OCI-LY3 (cell line): Measurements from ENCODE around the gene FSCN2.

Experiments used
- H2AFZ ChIP-seq: fragments of 200-600, 300-600 bp; shearing (Covaris generic); 2 replicates; pipeline ENCODE4 v1.6.0; 2014; ENCODE audit warnings: antibody characterized with exemption, low read depth, low read length
- H3K27ac ChIP-seq: fragments of 200-600, 300-600 bp; sonication (generic); 2 replicates; pipeline ENCODE4 v1.5.1; 2014; ENCODE audit warnings: mild to moderate bottlenecking, low read length, moderate library complexity, mixed read lengths
- H3K27me3 ChIP-seq: fragments of 200-600, 300-600 bp; sonication (generic); 2 replicates; pipeline ENCODE4 v1.6.1; 2014; ENCODE audit warnings: low read depth, low read length, mixed read lengths
- H3K36me3 ChIP-seq: fragments of 200-600, 300-600 bp; sonication (generic); replicated peaks from 2 replicates; pipeline ENCODE3; 2014; ENCODE audit warnings: low read depth, low read length, mixed read lengths
- H3K4me1 ChIP-seq: fragments of 300-600, 200-600 bp; sonication (generic); 2 replicates; pipeline ENCODE4 v1.6.1; 2014; ENCODE audit warnings: low read length, mixed read lengths
- H3K4me2 ChIP-seq: fragments of 200-600, 300-600 bp; sonication (generic); 2 replicates; pipeline ENCODE4 v1.6.1; 2014; ENCODE audit warnings: low read length, mixed read lengths
- H3K4me3 ChIP-seq: fragments of 300-600, 200-600 bp; sonication (generic); 2 replicates; pipeline ENCODE4 v1.5.1; 2014; ENCODE audit warnings: antibody characterized with exemption, mild to moderate bottlenecking, low read length, moderate library complexity
- H3K79me2 ChIP-seq: fragments of 300-600, 200-600 bp; shearing (Covaris generic); 2 replicates; pipeline ENCODE4 v1.6.1; 2014; ENCODE audit warnings: mild to moderate bottlenecking, low read length, mixed read lengths
- H3K9ac ChIP-seq: fragments of 300-600, 200-600 bp; shearing (Covaris generic); 2 replicates; pipeline ENCODE4 v1.6.0; 2014; ENCODE audit warnings: mild to moderate bottlenecking, low read length, moderate library complexity
- H3K9me3 ChIP-seq: fragments of 200-600, 300-600 bp; shearing (Covaris generic); 2 replicates; pipeline ENCODE4 v1.6.1; 2014; ENCODE audit warnings: low read length, mixed read lengths; ENCODE audit not compliant: insufficient read depth
- H4K20me1 ChIP-seq: fragments of 200-600, 300-600 bp; sonication (generic); 2 replicates; pipeline ENCODE4 v1.6.1; 2016; ENCODE audit warnings: low read length, mixed read lengths; ENCODE audit not compliant: insufficient read depth
- EZH2phosphoT487 ChIP-seq: fragments of 200-600 bp; shearing (Covaris generic); IDR thresholded peaks from 2 replicates; pipeline ENCODE4 v1.6.1; 2018; ENCODE audit warnings: antibody characterized with exemption, mixed run types, low read depth
- TF ChIP-seq, protein P1 (sequence below): fragments of 200-600, 300-600 bp; sonication (generic); IDR thresholded peaks from 2 replicates; pipeline ENCODE4 v1.5.1; 2014; ENCODE audit warnings: antibody characterized with exemption, low read length, low read depth

FSCN2 gene

DNA sequence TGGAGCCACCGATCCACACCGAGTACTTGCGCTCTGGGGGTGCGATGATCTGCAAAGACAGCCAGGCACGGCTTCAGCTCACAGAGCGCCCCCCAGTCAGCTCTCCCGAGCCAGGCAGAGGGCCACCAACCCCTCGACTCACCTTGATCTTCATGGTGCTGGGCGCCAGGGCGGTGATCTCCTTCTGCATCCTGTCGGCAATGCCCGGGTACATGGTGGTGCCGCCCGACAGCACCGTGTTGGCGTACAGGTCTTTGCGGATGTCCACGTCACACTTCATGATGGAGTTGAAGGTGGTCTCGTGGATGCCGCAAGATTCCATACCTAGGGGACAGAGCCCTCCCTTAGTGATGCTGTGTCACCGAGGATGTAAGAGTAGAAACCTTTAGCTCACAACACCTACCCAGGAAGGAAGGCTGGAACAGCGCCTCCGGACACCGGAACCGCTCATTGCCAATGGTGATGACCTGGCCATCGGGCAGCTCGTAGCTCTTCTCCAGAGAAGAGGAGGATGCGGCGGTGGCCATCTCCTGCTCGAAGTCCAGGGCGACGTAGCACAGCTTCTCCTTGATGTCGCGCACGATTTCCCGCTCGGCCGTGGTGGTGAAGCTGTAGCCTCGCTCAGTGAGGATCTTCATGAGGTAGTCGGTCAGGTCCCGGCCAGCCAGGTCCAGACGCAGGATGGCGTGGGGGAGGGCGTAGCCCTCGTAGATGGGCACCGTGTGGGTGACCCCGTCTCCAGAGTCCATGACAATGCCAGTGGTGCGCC is 17.2 kb upstream of the FSCN2 start:
- Histone ChIP-seq H4K20me1 (peaks cover 38% of the 10 kb centered on the region), H3K36me3 (peaks cover 40% of the 10 kb centered on the region), H3K9me3 (no peaks in the 10 kb centered on the region), H3K27me3 (no peaks in the 10 kb centered on the region), H3K79me2 (peaks cover 39% of the 10 kb centered on the region), H2AFZ (no peak overlapping the region), H3K4me2 (peak overlapping the region; percentile 96), H3K4me3 (peak overlapping the region; percentile 99), H3K27ac (peak overlapping the region; percentile 72), H3K4me1 (peaks cover 25% of the 10 kb centered on the region), H3K9ac (peak overlapping the region; percentile 94)
- no peak for TF ChIP-seq EZH2phosphoT487
- TF ChIP-seq, protein P1, sequence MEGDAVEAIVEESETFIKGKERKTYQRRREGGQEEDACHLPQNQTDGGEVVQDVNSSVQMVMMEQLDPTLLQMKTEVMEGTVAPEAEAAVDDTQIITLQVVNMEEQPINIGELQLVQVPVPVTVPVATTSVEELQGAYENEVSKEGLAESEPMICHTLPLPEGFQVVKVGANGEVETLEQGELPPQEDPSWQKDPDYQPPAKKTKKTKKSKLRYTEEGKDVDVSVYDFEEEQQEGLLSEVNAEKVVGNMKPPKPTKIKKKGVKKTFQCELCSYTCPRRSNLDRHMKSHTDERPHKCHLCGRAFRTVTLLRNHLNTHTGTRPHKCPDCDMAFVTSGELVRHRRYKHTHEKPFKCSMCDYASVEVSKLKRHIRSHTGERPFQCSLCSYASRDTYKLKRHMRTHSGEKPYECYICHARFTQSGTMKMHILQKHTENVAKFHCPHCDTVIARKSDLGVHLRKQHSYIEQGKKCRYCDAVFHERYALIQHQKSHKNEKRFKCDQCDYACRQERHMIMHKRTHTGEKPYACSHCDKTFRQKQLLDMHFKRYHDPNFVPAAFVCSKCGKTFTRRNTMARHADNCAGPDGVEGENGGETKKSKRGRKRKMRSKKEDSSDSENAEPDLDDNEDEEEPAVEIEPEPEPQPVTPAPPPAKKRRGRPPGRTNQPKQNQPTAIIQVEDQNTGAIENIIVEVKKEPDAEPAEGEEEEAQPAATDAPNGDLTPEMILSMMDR, result no peak

DNA sequence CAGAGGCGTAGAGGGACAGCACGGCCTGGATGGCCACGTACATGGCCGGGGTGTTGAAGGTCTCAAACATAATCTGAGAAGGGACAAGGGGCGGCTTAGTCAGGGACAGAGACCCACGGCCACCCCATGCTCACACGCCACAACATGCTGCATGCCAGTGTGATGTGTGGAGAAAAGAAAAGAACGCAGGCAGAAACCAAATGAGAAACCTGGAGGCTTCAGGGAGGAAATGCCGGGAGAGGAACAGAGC is 16.7 kb upstream of the FSCN2 start:
- H3K27ac ChIP-seq, result peak overlapping the region; percentile 72

DNA sequence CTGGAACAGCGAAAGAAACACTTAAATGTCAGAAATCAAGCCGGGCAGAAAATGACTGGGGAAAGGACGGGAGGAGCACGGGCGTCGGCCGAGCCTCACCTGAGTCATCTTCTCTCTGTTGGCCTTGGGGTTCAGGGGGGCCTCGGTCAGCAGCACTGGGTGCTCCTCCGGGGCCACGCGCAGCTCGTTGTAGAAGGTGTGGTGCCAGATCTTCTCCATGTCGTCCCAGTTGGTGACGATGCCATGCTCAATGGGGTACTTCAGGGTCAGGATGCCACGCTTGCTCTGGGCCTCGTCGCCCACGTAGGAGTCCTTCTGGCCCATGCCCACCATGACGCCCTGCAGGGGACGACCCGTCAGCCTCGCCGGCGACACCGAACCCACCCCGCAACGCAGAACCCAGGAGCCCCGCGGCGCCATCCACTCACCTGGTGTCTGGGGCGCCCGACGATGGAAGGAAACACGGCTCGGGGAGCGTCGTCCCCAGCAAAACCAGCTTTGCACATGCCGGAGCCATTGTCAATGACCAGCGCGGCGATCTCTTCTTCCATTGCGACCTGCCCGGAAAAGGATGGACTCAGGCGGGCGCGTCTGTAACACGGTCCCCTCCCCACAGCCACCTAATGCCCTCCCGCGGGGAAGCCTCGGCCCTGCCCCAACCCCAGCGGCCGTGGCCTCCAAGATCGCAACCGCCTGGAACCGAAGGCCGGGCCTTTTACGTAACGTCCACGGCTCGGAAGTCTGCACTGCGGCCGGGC is 16.2 kb upstream of the FSCN2 start:
- peaks cover 38% of the 10 kb centered on the region for H4K20me1 ChIP-seq
- H3K9me3 ChIP-seq, result no peaks in the 10 kb centered on the region
- no peak overlapping the region for H2AFZ ChIP-seq
- H3K36me3 ChIP-seq, result peaks cover 47% of the 10 kb centered on the region
- TF ChIP-seq, protein P1, result no peak
- TF ChIP-seq EZH2phosphoT487, result no peak
- peak overlapping the region; percentile 99 for H3K4me3 ChIP-seq
- peaks cover 36% of the 10 kb centered on the region for H3K4me1 ChIP-seq
- H3K79me2 ChIP-seq, result peaks cover 49% of the 10 kb centered on the region
- peak overlapping the region; percentile 96 for H3K4me2 ChIP-seq
- peak overlapping the region; percentile 94 for H3K9ac ChIP-seq
- H3K27ac ChIP-seq, result peak overlapping the region; percentile 72
- H3K27me3 ChIP-seq, result no peaks in the 10 kb centered on the region

More for the DNA sequence above, 16.7 kb upstream of the FSCN2 start:
- Histone ChIP-seq H2AFZ (no peak overlapping the region), H3K9me3 (no peaks in the 10 kb centered on the region), H3K4me3 (peak overlapping the region; percentile 99), H3K4me1 (peaks cover 31% of the 10 kb centered on the region), H3K4me2 (peak overlapping the region; percentile 96), H3K9ac (peak overlapping the region; percentile 94), H3K79me2 (peaks cover 44% of the 10 kb centered on the region), H4K20me1 (peaks cover 38% of the 10 kb centered on the region), H3K36me3 (peaks cover 43% of the 10 kb centered on the region), H3K27me3 (no peaks in the 10 kb centered on the region)
- TF ChIP-seq, protein P1, result no peak
- no peak for TF ChIP-seq EZH2phosphoT487

DNA sequence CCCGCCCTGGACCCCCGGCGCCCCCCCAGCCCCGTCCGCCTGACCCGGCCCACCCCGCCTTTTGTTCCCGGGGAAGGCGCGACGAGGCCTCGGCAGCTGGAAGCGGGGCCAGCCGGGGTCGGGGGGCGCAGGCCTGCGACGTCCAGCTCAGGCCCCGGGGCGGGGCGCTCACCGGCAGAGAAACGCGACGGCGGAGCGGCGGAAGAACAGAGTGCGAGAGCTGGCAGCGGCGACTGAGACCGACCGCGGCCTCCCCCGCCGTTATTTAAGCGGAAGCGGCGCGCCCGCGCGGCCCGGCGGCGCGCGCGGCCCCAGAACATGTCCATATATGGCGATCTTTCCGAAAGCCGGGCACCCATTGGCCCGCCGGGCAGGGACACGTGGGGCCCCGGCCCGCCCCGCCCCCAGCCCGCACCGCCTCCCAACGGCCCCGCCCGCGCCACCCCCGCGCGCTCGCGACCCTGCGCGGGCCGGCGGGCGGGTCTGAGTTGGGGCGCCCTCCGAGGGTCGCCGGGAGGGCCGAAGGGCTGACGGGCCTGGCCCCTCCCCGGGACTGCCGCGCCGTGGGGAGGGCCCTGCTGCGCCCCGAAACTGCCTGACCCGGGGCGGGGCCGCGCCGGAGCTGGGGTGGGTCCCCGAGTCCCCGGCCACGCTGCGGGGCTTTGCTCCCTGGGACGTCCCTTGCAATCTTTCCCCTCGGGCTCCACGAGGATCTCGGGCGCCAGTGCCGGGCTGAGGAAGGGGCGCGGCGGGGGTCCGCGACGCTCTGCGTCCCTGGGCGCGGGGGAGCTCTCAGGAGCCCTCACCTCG is 15.4 kb upstream of the FSCN2 start, which contains the start of gene ACTG1:
TSS of gene ACTG1 (minus strand) at position 238 of the 810 bp plus-strand sequence. CDS start 445 bp downstream, outside the sequence.
- Histone ChIP-seq H2AFZ (no peak within 1 kb of the TSS), H3K36me3 (peaks cover 47% of the 10 kb centered on the region), H3K9ac (peak within 1 kb of the TSS; percentile 99), H3K9me3 (no peaks in the 10 kb centered on the region), H3K79me2 (peaks cover 55% of the 10 kb centered on the region), H3K27me3 (no peaks in the 10 kb centered on the region), H3K4me2 (peak within 1 kb of the TSS; percentile 96), H3K27ac (peak within 1 kb of the TSS; percentile 95), H4K20me1 (peaks cover 38% of the 10 kb centered on the region), H3K4me1 (peaks cover 43% of the 10 kb centered on the region), H3K4me3 (peak within 1 kb of the TSS; percentile 99)
- no peak for TF ChIP-seq EZH2phosphoT487
